Measurements from ENCODE around the gene CHMP1A. TPM values are rescaled to one million over a fixed set of nuclear protein-coding genes. Genes with fewer than 3 reads are reported as not detected.

The CHMP1A gene
- total and polyA plus RNA-seq, 2 of the 8 experiments (the other 6 are each of a cell fraction or from before 2014, with no cell fraction given) = 64.4 to 75.8 TPM

- TF ChIP-seq CHD7 (IDR thresholded peaks at IDR 0.05; ENCODE audit: insufficient replicate concordance, low read length) = no peak
- TF ChIP-seq EZH2 (IDR thresholded peaks at IDR 0.05; ENCODE audit: low read depth, low read length, severe bottlenecking) = no peak
- no peak for TF ChIP-seq NANOG (IDR thresholded peaks at IDR 0.05; ENCODE audit: insufficient read depth, low read depth, low read length, poor library complexity, severe bottlenecking)
- no peak for TF ChIP-seq CREB1 (IDR thresholded peaks at IDR 0.05)
- no peak for TF ChIP-seq CTCF (IDR thresholded peaks at IDR 0.05; ENCODE audit: control extremely low read depth in 1 of 3, insufficient read depth in 1 of 3, low read depth in 1 of 3, low read length in 3 of 3)
- TF ChIP-seq SUZ12 (IDR thresholded peaks at IDR 0.05; ENCODE audit: low read length) = no peak
- no peak for TF ChIP-seq CHD2 (IDR thresholded peaks at IDR 0.05; ENCODE audit: low read length)
- no peak for TF ChIP-seq EGR1 (IDR thresholded peaks at IDR 0.05; ENCODE audit: borderline replicate concordance, low read depth, low read length)
- TF ChIP-seq HDAC2 (IDR thresholded peaks at IDR 0.05; ENCODE audit: borderline replicate concordance in 1 of 2, low read depth in 2 of 2, low read length in 2 of 2) = no peak
Observed at GRCh38 chr16:89688395-89688794, 30.9 kb upstream of the CHMP1A start (continued).

All from H1 (cell line).